PC-3 (cell line): ENCODE results near the gene MDK. TPM values are rescaled to one million over a fixed set of nuclear protein-coding genes. Genes with fewer than 3 reads are reported as not detected.

ENCODE experiments used
- ATAC-seq: fragments of 200-7000 bp; cut with Tn5 transposase; 2 replicates; pipeline ENCODE4 v1.9.1; 2020; ENCODE audit warnings: mild to moderate bottlenecking, moderate library complexity
- BruUV-seq: library from RNA; stranded (reverse); fragments of 400-500 nt; replicated peaks from 2 replicates; lab custom pipeline; 2021; lab: Mats Ljungman, UMichigan
- CTCF ChIA-PET: fragments of 300-600 bp; sonication (Branson Sonifier 250); formaldehyde crosslinking; loops from one replicate; lab custom pipeline; 2022; ENCODE audit warnings: antibody characterized with exemption; lab: Charles Lee
- POLR2A ChIA-PET: fragments of 300-600 bp; sonication (Branson Sonifier 250); formaldehyde crosslinking; loops from one replicate; lab custom pipeline; 2022; ENCODE audit warnings: antibody characterized with exemption; ENCODE audit not compliant: unreplicated experiment; lab: Charles Lee
- DNase-seq: peaks from one replicate; pipeline ENCODE4 v3.0.0-alpha.2; 2015
- H2AFZ ChIP-seq: fragments of 300-600 bp; sonication (generic); 2 replicates; pipeline ENCODE4 v1.6.0; 2016; ENCODE audit warnings: antibody characterized with exemption, low read length
- H3F3A ChIP-seq: fragments of 300-600 bp; sonication (generic); one replicate; pipeline ENCODE4 v1.6.0; 2017; ENCODE audit warnings: antibody characterized with exemption, low read length, control low read depth, mild to moderate bottlenecking; ENCODE audit not compliant: unreplicated experiment
- H3K27ac ChIP-seq: fragments of 300-600 bp; sonication (generic); 2 replicates; pipeline ENCODE4 v1.5.1; 2016; ENCODE audit warnings: mild to moderate bottlenecking, low read length
- H3K27me3 ChIP-seq: fragments of 300-600 bp; sonication (generic); 2 replicates; pipeline ENCODE4 v1.6.1; 2016; ENCODE audit warnings: low read length, mixed read lengths
- H3K36me3 ChIP-seq: fragments of 300-600 bp; sonication (generic); 2 replicates; pipeline ENCODE4 v1.6.1; 2016; ENCODE audit warnings: low read depth, mixed run types, low read length, mixed read lengths
- H3K4me1 ChIP-seq: fragments of 300-600 bp; sonication (generic); 2 replicates; pipeline ENCODE4 v1.5.1; 2016; ENCODE audit warnings: low read length; ENCODE audit not compliant: insufficient read depth
- H3K4me2 ChIP-seq: fragments of 300-600 bp; sonication (generic); 2 replicates; pipeline ENCODE4 v1.6.0; 2016; ENCODE audit warnings: low read length
- H3K4me3 ChIP-seq: fragments of 300-600 bp; sonication (generic); 2 replicates; pipeline ENCODE4 v1.5.1; 2016; ENCODE audit warnings: mild to moderate bottlenecking, low read length, mixed read lengths
- H3K79me2 ChIP-seq: fragments of 300-600 bp; sonication (generic); 2 replicates; pipeline ENCODE4 v1.6.1; 2017; ENCODE audit warnings: low read length, mixed read lengths
- H3K9ac ChIP-seq: fragments of 300-600 bp; sonication (generic); 2 replicates; pipeline ENCODE4 v1.6.0; 2016; ENCODE audit warnings: mild to moderate bottlenecking, low read length
- H3K9me2 ChIP-seq: fragments of 300-600 bp; sonication (generic); replicated peaks from 2 replicates; pipeline ENCODE4 v1.6.1; 2016; ENCODE audit warnings: mixed run types, low read length, mixed read lengths
- H3K9me3 ChIP-seq: fragments of 300-600 bp; sonication (generic); 2 replicates; pipeline ENCODE4 v1.6.1; 2016; ENCODE audit warnings: low read length, mixed read lengths
- H4K20me1 ChIP-seq: fragments of 300-600 bp; sonication (generic); 2 replicates; pipeline ENCODE4 v1.6.1; 2016; ENCODE audit warnings: low read length, mixed read lengths
- EZH2 ChIP-seq: fragments of 300-600 bp; sonication (generic); IDR thresholded peaks from one replicate; pipeline ENCODE4 v1.6.1; 2017; ENCODE audit warnings: antibody characterized with exemption, mild to moderate bottlenecking, low read length; ENCODE audit not compliant: unreplicated experiment
- EZH2phosphoT487 ChIP-seq: fragments of 300-600 bp; sonication (generic); IDR thresholded peaks from 2 replicates; pipeline ENCODE4 v1.6.1; 2018; ENCODE audit warnings: mild to moderate bottlenecking, antibody characterized with exemption, low read length, borderline replicate concordance
- intact Hi-C: fragments of 100-400 bp; cut with micrococcal nuclease; formaldehyde crosslinking; loops from 2 replicates; pipeline ENCODE4 v1.9.0; 2023
- total RNA-seq: library from RNA; depleted of rRNA; stranded (reverse); fragments of >200 nt; gene quantifications from 2 replicates; pipeline ENCODE4 v1.2.3, GENCODE V29; 2014
- TF ChIP-seq, protein P1 (sequence below): fragments of 300-600 bp; sonication (generic); conservative IDR thresholded peaks from 2 replicates; pipeline ENCODE4 v1.5.1; 2017; ENCODE audit warnings: antibody characterized with exemption, low read depth, mild to moderate bottlenecking, low read length

Gene MDK
- total RNA-seq, 1 experiment from 2014 or later, result 184 TPM

DNA sequence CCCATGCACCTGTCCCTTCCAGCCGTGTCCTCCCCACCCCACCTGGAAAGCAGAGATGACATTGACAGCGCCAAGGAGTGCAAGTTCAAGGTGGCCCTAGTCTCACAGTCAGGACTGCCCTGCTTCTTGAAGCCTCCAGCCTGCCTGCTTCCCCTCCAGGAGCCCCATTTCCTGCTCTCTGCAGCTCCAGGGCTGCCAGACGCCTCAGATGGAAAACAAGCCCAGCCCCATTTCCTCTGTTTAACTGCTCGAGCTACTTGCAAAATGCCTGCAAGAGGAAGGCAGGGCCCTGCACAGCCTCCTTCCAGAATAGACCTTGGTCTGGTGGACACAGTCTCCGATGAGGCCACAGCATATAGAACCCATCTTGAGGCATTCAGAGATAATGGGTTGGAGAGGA, 39.2 kb upstream of the MDK start:
- H3K9ac ChIP-seq, result no peak overlapping the region
- ATAC-seq (no peak), DNase-seq (no peak)
- intact Hi-C loops, result no loop called here
- H3K36me3 ChIP-seq, result no peaks in the 10 kb centered on the region
- BruUV-seq, result no TSS peak
- H3K4me3 ChIP-seq, result no peak overlapping the region
- H3K4me2 ChIP-seq, result no peak overlapping the region
- H3K9me3 ChIP-seq, result no peaks in the 10 kb centered on the region
- no peaks in the 10 kb centered on the region for H3K27me3 ChIP-seq
- H2AFZ ChIP-seq, result no peak overlapping the region
- TF ChIP-seq, protein P1, sequence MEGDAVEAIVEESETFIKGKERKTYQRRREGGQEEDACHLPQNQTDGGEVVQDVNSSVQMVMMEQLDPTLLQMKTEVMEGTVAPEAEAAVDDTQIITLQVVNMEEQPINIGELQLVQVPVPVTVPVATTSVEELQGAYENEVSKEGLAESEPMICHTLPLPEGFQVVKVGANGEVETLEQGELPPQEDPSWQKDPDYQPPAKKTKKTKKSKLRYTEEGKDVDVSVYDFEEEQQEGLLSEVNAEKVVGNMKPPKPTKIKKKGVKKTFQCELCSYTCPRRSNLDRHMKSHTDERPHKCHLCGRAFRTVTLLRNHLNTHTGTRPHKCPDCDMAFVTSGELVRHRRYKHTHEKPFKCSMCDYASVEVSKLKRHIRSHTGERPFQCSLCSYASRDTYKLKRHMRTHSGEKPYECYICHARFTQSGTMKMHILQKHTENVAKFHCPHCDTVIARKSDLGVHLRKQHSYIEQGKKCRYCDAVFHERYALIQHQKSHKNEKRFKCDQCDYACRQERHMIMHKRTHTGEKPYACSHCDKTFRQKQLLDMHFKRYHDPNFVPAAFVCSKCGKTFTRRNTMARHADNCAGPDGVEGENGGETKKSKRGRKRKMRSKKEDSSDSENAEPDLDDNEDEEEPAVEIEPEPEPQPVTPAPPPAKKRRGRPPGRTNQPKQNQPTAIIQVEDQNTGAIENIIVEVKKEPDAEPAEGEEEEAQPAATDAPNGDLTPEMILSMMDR, result no peak
- no peak for TF ChIP-seq EZH2phosphoT487
- no peak for TF ChIP-seq EZH2
- ChIA-PET CTCF (interaction anchor here (0.7 kb wide), 1 partner anchor 45 kb away, joined by 6 read pairs; no protein-coding TSS in a partner anchor), POLR2A (no interaction called here)
- no peaks in the 10 kb centered on the region for H3F3A ChIP-seq
- no peaks in the 10 kb centered on the region for H3K79me2 ChIP-seq
- no peaks in the 10 kb centered on the region for H3K9me2 ChIP-seq
- H3K4me1 ChIP-seq, result peaks cover 13% of the 10 kb centered on the region; the same call in 1 of the 2 replicates
- no peaks in the 10 kb centered on the region for H4K20me1 ChIP-seq
- H3K27ac ChIP-seq, result no peak overlapping the region

DNA sequence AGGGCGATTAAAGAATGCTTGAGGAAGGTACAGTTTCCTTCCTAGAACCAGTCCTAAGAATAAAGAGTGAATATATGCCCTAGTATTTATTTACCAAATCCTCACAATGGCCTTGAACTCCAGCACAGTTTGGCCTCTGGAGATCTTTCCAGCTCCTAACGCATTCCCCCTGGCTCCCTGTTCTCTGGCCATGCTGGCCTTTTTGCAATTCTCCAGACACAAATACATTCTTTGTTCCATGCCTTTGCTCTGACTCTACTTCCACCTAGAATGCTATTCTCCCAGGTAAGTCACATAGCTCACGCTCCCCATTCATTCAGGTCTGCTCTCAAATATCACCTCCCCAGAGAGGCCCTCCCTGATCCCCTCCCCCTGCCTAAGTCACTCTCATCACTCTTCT, 37.9 kb upstream of the MDK start:
- TF ChIP-seq, protein P1, result no peak
- TF ChIP-seq EZH2phosphoT487 (no peak), EZH2 (no peak)
- Histone ChIP-seq H3K4me2 (no peak overlapping the region), H3K9me2 (no peaks in the 10 kb centered on the region), H3F3A (no peaks in the 10 kb centered on the region), H3K4me3 (no peak overlapping the region), H3K79me2 (peaks cover 9% of the 10 kb centered on the region), H3K9ac (no peak overlapping the region), H3K36me3 (no peaks in the 10 kb centered on the region), H3K27me3 (no peaks in the 10 kb centered on the region), H3K27ac (no peak overlapping the region), H2AFZ (no peak overlapping the region), H3K9me3 (no peaks in the 10 kb centered on the region), H4K20me1 (no peaks in the 10 kb centered on the region), H3K4me1 (peaks cover 15% of the 10 kb centered on the region; the same call in 1 of the 2 replicates)
- no TSS peak for BruUV-seq
- ATAC-seq (no peak), DNase-seq (no peak)
- intact Hi-C loops, result no loop called here
- ChIA-PET CTCF (no interaction called here), POLR2A (no interaction called here)

DNA sequence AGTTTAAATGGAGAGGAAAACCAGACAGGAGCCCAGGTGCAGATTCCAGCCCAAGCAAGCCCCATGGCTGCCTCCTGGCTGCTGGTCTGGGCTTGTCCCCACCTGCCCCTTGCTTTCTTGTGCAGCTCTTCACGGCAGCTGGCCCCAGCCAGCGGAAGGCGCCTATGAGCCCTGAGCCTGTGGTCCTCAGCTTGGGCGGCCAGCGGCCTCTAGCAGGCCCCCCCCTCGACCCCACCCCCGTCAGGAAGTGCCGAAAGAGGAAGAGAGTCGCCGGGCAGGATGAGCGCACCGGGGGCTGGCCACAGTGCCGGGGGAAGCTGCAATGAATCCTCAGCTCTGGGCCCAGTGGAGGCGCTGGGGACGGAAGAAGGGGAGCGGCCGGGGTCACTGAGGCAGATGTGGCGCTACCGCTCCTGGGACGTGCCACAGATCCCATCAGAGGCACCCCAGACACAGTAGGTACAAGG, 36.3 kb upstream of the MDK start:
- no peak overlapping the region for H3K27ac ChIP-seq
- no peaks in the 10 kb centered on the region for H3K27me3 ChIP-seq
- no peak overlapping the region for H3K9ac ChIP-seq
- no peak overlapping the region for H3K4me3 ChIP-seq
- H3F3A ChIP-seq, result no peaks in the 10 kb centered on the region
- ChIA-PET CTCF (no interaction called here), POLR2A (no interaction called here)
- no peak for DNase-seq
- no peak overlapping the region for H3K4me2 ChIP-seq
- no peaks in the 10 kb centered on the region for H3K9me3 ChIP-seq
- H3K79me2 ChIP-seq, result peaks cover 26% of the 10 kb centered on the region
- H3K36me3 ChIP-seq, result no peaks in the 10 kb centered on the region
- intact Hi-C loops, result no loop called here
- H3K4me1 ChIP-seq, result peaks cover 12% of the 10 kb centered on the region
- H4K20me1 ChIP-seq, result no peaks in the 10 kb centered on the region
- no peaks in the 10 kb centered on the region for H3K9me2 ChIP-seq
- BruUV-seq, result no TSS peak
- no peak overlapping the region for H2AFZ ChIP-seq
- TF ChIP-seq EZH2 (no peak), EZH2phosphoT487 (no peak)
- TF ChIP-seq, protein P1, result no peak
- ATAC-seq, result no peak
